Endothelial cell of umbilical vein (primary cell): ENCODE measurements around the gene SOX13. TPM values are rescaled to one million over a fixed set of nuclear protein-coding genes. Genes with fewer than 3 reads are reported as not detected.

Experiments used
- BruUV-seq: library from RNA; stranded (reverse); fragments of 400-500 nt; replicated peaks from 2 replicates; lab custom pipeline; 2021; lab: Mats Ljungman, UMichigan
- CTCF ChIA-PET: fragments of 300-600, 350-600 bp; sonication (Branson Sonifier 250); formaldehyde crosslinking; loops from one replicate; lab custom pipeline; 2021; ENCODE audit warnings: antibody characterized with exemption, inconsistent platforms; lab: Charles Lee
- POLR2A ChIA-PET: fragments of 300-600, 350-600 bp; sonication (Branson Sonifier 250); formaldehyde crosslinking; loops from one replicate; lab custom pipeline; 2021; ENCODE audit warnings: antibody characterized with exemption, inconsistent platforms; lab: Charles Lee
- DNase-seq: peaks from one replicate; pipeline ENCODE4 v3.0.0-alpha.2; 2011; ENCODE audit warnings: low read depth, low spot score
- FAIRE-seq: peaks from 2 replicates; lab custom pipeline; 2011; peaks lifted over from hg19 to GRCh38; lab: Jason Lieb, UNC
- H2AFZ ChIP-seq: 2 replicates; pipeline ENCODE4 v1.6.0; 2012; ENCODE audit warnings: low read depth, low read length, control low read depth, inconsistent platforms
- H3K27ac ChIP-seq: 2 replicates; pipeline ENCODE4 v1.5.1; 2011; ENCODE audit warnings: low read depth, mild to moderate bottlenecking, control low read depth, low read length, moderate library complexity; ENCODE audit not compliant: insufficient read depth
- H3K27me3 ChIP-seq, 2 experiments: 2 replicates each; pipeline versions ENCODE4 v1.6.0 to v1.6.1; 2011; ENCODE audit warnings: low read length in 2 of 2, mixed read lengths in 1 of 2; ENCODE audit not compliant: control insufficient read depth in 2 of 2, insufficient read depth in 2 of 2
- H3K36me3 ChIP-seq, 2 experiments: 2 replicates in 1 of 2; 3 replicates in 1 of 2; pipeline ENCODE4 v1.5.1; 2011; ENCODE audit warnings: low read length in 2 of 2, mild to moderate bottlenecking in 1 of 2, moderate library complexity in 1 of 2; ENCODE audit not compliant: control insufficient read depth in 2 of 2, insufficient read depth in 2 of 2; ENCODE audit errors: extremely low read depth in 1 of 2
- H3K4me1 ChIP-seq: 3 replicates; pipeline ENCODE4 v1.5.1; 2011; ENCODE audit warnings: mild to moderate bottlenecking, low read length; ENCODE audit not compliant: control insufficient read depth, insufficient read depth; ENCODE audit errors: extremely low read depth
- H3K4me2 ChIP-seq: 2 replicates; pipeline ENCODE4 v1.6.1; 2011; ENCODE audit warnings: low read length, control low read depth, mixed read lengths; ENCODE audit not compliant: insufficient read depth
- H3K4me3 ChIP-seq, 3 experiments: fragments of 200-600 bp in 1 of 3; sonication (generic), shearing (Covaris generic) in 1 of 3; replicated peaks in 1 of 3; 2 replicates each; pipeline ENCODE4 v1.5.1; 2011 to 2016; ENCODE audit warnings: control low read depth in 3 of 3, low read length in 3 of 3, mild to moderate bottlenecking in 2 of 3, inconsistent platforms in 1 of 3, low read depth in 1 of 3, moderate library complexity in 1 of 3; ENCODE audit not compliant: insufficient read depth in 1 of 3
- H3K79me2 ChIP-seq: 2 replicates; pipeline ENCODE4 v1.6.0; 2012; ENCODE audit warnings: low read length, inconsistent platforms; ENCODE audit not compliant: control insufficient read depth, insufficient read depth
- H3K9ac ChIP-seq: replicated peaks from 2 replicates; pipeline ENCODE3; 2011; ENCODE audit warnings: low read length, control low read depth; ENCODE audit not compliant: insufficient read depth; ENCODE audit errors: extremely low read depth
- H3K9me1 ChIP-seq: replicated peaks from 3 replicates; pipeline ENCODE4 v1.6.0; 2011; ENCODE audit warnings: mild to moderate bottlenecking, low read length; ENCODE audit not compliant: control insufficient read depth, insufficient read depth; ENCODE audit errors: extremely low read depth
- H3K9me3 ChIP-seq: replicated peaks from 2 replicates; pipeline ENCODE4 v1.5.1; 2012; ENCODE audit warnings: low read length, inconsistent platforms; ENCODE audit not compliant: control insufficient read depth, insufficient read depth
- H4K20me1 ChIP-seq: replicated peaks from 2 replicates; pipeline ENCODE3; 2011; ENCODE audit warnings: mild to moderate bottlenecking, low read length; ENCODE audit not compliant: control insufficient read depth, insufficient read depth; ENCODE audit errors: extremely low read depth
- EZH2 ChIP-seq: IDR thresholded peaks from 2 replicates; pipeline ENCODE4 v1.6.1; 2012; ENCODE audit warnings: borderline replicate concordance, low read depth, mild to moderate bottlenecking, moderate library complexity, low read length, inconsistent platforms; ENCODE audit not compliant: severe bottlenecking
- FOS ChIP-seq: IDR thresholded peaks from 2 replicates; pipeline ENCODE4 v1.6.1; 2011; ENCODE audit warnings: mild to moderate bottlenecking, low read length, moderate library complexity, borderline replicate concordance; ENCODE audit not compliant: insufficient read depth
- GATA2 ChIP-seq: IDR thresholded peaks from 2 replicates; pipeline ENCODE4 v1.7.0; 2011; ENCODE audit warnings: low read depth, mild to moderate bottlenecking, moderate library complexity, mixed read lengths, low read length; ENCODE audit not compliant: insufficient read length, insufficient read depth
- JUN ChIP-seq: IDR thresholded peaks from 2 replicates; pipeline ENCODE4 v1.6.1; 2011; ENCODE audit warnings: borderline replicate concordance, low read depth; ENCODE audit not compliant: insufficient read length, insufficient read depth
- MAX ChIP-seq: IDR thresholded peaks from 2 replicates; pipeline ENCODE4 v1.6.1; 2011; ENCODE audit not compliant: insufficient read depth, insufficient read length
- MYC ChIP-seq: IDR thresholded peaks from one replicate; pipeline ENCODE4 v1.6.1; 2011; ENCODE audit warnings: mild to moderate bottlenecking, low read depth, low read length
- POLR2A ChIP-seq: IDR thresholded peaks from 2 replicates; pipeline ENCODE4 v1.6.1; 2012; ENCODE audit warnings: low read depth, mild to moderate bottlenecking, control low read depth, low read length
- POLR2AphosphoS5 ChIP-seq: IDR thresholded peaks from 2 replicates; pipeline ENCODE4 v1.6.1; 2012; ENCODE audit warnings: low read depth, mild to moderate bottlenecking, control low read depth, low read length, moderate library complexity; ENCODE audit not compliant: insufficient read depth
- dilution Hi-C: fragments of 300-500 bp; cut with MboI; formaldehyde crosslinking; loops from one replicate; pipeline ENCODE4 v1.15.0; 2019; ENCODE audit warnings: low sequenced_read_pairs; ENCODE audit not compliant: extremely low pct_ligation_motif_present
- intact Hi-C: fragments of 100-400 bp; cut with micrococcal nuclease; formaldehyde crosslinking; loops from one replicate; pipeline ENCODE4 v1.10.0; 2022
- polyA plus RNA-seq, 4 experiments: library from polyadenylated mRNA; depleted of rRNA in 3 of 4; stranded (reverse) in 3 of 4; unstranded in 1 of 4; fragments of >200 nt; gene quantifications; 2 replicates each; pipeline versions ENCODE4 v1.2.1 to v1.2.3, GENCODE V29; 2011 to 2012; ENCODE audit warnings: missing spikeins in 1 of 4
- total RNA-seq: library from RNA; stranded (reverse); gene quantifications from 2 replicates; pipeline ENCODE4 v1.2.3, GENCODE V29; 2021
- TF ChIP-seq, protein P1 (sequence below), 2 donors: IDR thresholded peaks; 1 replicate in 1 of 2; 2 replicates in 1 of 2; pipeline ENCODE4 v1.5.1; 2011; ENCODE audit warnings: low read length in 2 of 2, mild to moderate bottlenecking in 2 of 2, moderate library complexity in 2 of 2, control low read depth in 1 of 2, inconsistent platforms in 1 of 2, low read depth in 1 of 2; ENCODE audit not compliant: insufficient read depth in 1 of 2; ENCODE audit errors: extremely low read depth in 1 of 2

SOX13 gene
- total and polyA plus RNA-seq, 2 donors (not counting 3 experiments of a cell fraction or from before 2014, with no cell fraction given) = 40.8 to 57.7 TPM

DNA sequence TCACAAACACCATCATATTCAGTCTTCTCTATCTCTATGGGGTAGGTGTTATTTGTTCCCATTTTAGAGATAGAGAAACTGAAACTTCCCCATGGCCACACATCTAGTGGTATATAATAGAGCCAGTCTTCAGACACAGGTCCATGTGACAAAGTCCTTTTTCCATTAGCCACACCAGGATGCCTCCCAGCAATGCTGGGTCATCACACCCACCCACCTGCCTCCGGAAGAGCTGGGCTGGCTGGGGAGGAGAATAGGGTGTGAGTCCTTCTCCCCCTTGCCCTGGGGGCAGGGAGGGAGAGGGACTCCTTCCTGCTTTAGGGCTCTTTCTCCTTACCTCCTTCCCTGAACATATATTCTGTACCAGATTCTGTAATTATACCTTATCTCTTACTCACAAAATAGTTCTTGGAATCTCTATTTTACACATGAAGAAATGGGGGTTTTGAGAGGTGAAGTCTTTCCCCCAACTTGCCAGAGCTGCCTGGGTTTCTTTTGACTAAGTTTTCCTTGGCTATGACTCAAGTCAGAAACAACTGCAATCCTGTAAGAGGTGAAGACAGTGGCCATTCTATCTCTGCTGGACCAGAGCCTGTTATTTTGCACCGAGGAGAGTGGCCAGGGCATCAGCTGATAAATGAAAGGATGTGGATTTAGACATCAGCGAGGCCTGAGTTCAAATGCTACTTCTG, 30.0 kb downstream of the SOX13 start:
- peaks cover 42% of the 10 kb centered on the region for H3K4me1 ChIP-seq
- dilution Hi-C loops (no loop called here), intact Hi-C loops (no loop called here)
- POLR2A ChIA-PET = no interaction called here
- DNase-seq (peak; percentile 46), FAIRE-seq (peak; percentile 83)
- H2AFZ ChIP-seq = no peak overlapping the region
- H3K9ac ChIP-seq = no peak overlapping the region
- H3K36me3 ChIP-seq = no peaks in the 10 kb centered on the region
- no peak overlapping the region for H3K4me3 ChIP-seq
- CTCF ChIA-PET = interaction anchor here (1.0 to 6.8 kb wide), 6 partner anchors 10 to 231 kb away, joined by 3 to 50 read pairs (median 4); no protein-coding TSS in a partner anchor
- H3K79me2 ChIP-seq = peaks cover 17% of the 10 kb centered on the region
- peak overlapping the region; percentile 54 for H3K4me2 ChIP-seq
- H3K27ac ChIP-seq = peak overlapping the region; percentile 73
- TF ChIP-seq GATA2 (no peak), POLR2AphosphoS5 (no peak), JUN (no peak), FOS (no peak), MAX (no peak), MYC (no peak), EZH2 (no peak), POLR2A (no peak)
- TF ChIP-seq, protein P1, sequence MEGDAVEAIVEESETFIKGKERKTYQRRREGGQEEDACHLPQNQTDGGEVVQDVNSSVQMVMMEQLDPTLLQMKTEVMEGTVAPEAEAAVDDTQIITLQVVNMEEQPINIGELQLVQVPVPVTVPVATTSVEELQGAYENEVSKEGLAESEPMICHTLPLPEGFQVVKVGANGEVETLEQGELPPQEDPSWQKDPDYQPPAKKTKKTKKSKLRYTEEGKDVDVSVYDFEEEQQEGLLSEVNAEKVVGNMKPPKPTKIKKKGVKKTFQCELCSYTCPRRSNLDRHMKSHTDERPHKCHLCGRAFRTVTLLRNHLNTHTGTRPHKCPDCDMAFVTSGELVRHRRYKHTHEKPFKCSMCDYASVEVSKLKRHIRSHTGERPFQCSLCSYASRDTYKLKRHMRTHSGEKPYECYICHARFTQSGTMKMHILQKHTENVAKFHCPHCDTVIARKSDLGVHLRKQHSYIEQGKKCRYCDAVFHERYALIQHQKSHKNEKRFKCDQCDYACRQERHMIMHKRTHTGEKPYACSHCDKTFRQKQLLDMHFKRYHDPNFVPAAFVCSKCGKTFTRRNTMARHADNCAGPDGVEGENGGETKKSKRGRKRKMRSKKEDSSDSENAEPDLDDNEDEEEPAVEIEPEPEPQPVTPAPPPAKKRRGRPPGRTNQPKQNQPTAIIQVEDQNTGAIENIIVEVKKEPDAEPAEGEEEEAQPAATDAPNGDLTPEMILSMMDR (IDR thresholded peaks at IDR 0.05; ENCODE audit: extremely low read depth in 1 of 2, insufficient read depth in 1 of 2, low read depth in 1 of 2, low read length in 2 of 2) = no peak
- no peaks in the 10 kb centered on the region for H3K27me3 ChIP-seq
- H3K9me3 ChIP-seq = no peaks in the 10 kb centered on the region
- no peaks in the 10 kb centered on the region for H3K9me1 ChIP-seq
- no peaks in the 10 kb centered on the region for H4K20me1 ChIP-seq
- BruUV-seq = no TSS peak
